ENCODE measurements around the gene SLC5A2.

- TF ChIP-seq CTCF (IDR thresholded peaks at IDR 0.05) (no peak), POLR2A (IDR thresholded peaks at IDR 0.05) (no peak)
Observed at GRCh38 chr16:31461201-31461920, 21.6 kb upstream of the SLC5A2 start.

Data from adrenal gland (tissue), 5 donors.